Measurements from ENCODE around the gene TAS1R1.

Gene TAS1R1

GRCh38 chr1:6603238-6603914, 48.3 kb downstream of the TAS1R1 start:
- Histone ChIP-seq H3K27me3 (ENCODE audit: insufficient read depth, low read length, poor library complexity) (no peaks in the 10 kb centered on the region), H3K18ac (ENCODE audit: low read length) (peak overlapping the region; percentile 51), H2BK5ac (ENCODE audit: low read length) (peak overlapping the region; percentile 52), H3K56ac (ENCODE audit: low read length) (peak overlapping the region; percentile 91), H3K79me2 (ENCODE audit: control insufficient read depth, insufficient read depth, low read length) (peaks cover 33% of the 10 kb centered on the region), H3K23ac (ENCODE audit: low read length) (no peak overlapping the region), H3K27ac (ENCODE audit: low read depth, low read length) (peak overlapping the region; percentile 95), H3K4me2 (ENCODE audit: low read length) (peak overlapping the region; percentile 66), H2BK120ac (ENCODE audit: low read depth, low read length) (peak overlapping the region; percentile 3), H2BK15ac (replicated peaks; ENCODE audit: low read depth) (no peak overlapping the region), H3K36me3 (ENCODE audit: control insufficient read depth, insufficient read depth, low read length) (peaks cover 3% of the 10 kb centered on the region), H3K4me3 (ENCODE audit: low read length) (peak overlapping the region; percentile 46), H3K9ac (ENCODE audit: low read length) (peak overlapping the region; percentile 72), H3K79me1 (ENCODE audit: low read length) (peaks cover 18% of the 10 kb centered on the region), H2AK5ac (ENCODE audit: low read length) (no peak overlapping the region), H3K4me1 (ENCODE audit: control insufficient read depth, low read depth, low read length) (peaks cover 8% of the 10 kb centered on the region), H4K8ac (ENCODE audit: low read depth, low read length) (peak overlapping the region; percentile 30), H4K5ac (ENCODE audit: low read length) (peak overlapping the region; percentile 66), H3K4ac (ENCODE audit: low read depth, low read length) (peak overlapping the region; percentile 82)
- peak; percentile 80 for DNase-seq
- WGBS (ENCODE audit: extremely low coverage, insufficient coverage, low lambda C conversion rate), result no CpG with 5 or more reads among the region's 36 CpGs

GRCh38 chr1:6603915-6604558, 48.9 kb downstream of the TAS1R1 start:
- H2BK15ac ChIP-seq (replicated peaks; ENCODE audit: low read depth), result no peak overlapping the region
- no peak overlapping the region for H3K4me3 ChIP-seq (ENCODE audit: low read length)
- peak overlapping the region; percentile 51 for H3K18ac ChIP-seq (ENCODE audit: low read length)
- peaks cover 30% of the 10 kb centered on the region for H3K79me2 ChIP-seq (ENCODE audit: control insufficient read depth, insufficient read depth, low read length)
- peak overlapping the region; percentile 66 for H4K5ac ChIP-seq (ENCODE audit: low read length)
- H3K4me2 ChIP-seq (ENCODE audit: low read length), result peak overlapping the region; percentile 66
- H3K4me1 ChIP-seq (ENCODE audit: control insufficient read depth, low read depth, low read length), result peaks cover 8% of the 10 kb centered on the region
- H3K36me3 ChIP-seq (ENCODE audit: control insufficient read depth, insufficient read depth, low read length), result peaks cover under 1% of the 10 kb centered on the region
- peak overlapping the region; percentile 52 for H2BK5ac ChIP-seq (ENCODE audit: low read length)
- H3K27ac ChIP-seq (ENCODE audit: low read depth, low read length), result peak overlapping the region; percentile 95
- peak overlapping the region; percentile 91 for H3K56ac ChIP-seq (ENCODE audit: low read length)
- peak; percentile 96 for DNase-seq
- peak overlapping the region; percentile 3 for H2BK120ac ChIP-seq (ENCODE audit: low read depth, low read length)
- no CpG with 5 or more reads among the region's 19 CpGs for WGBS (ENCODE audit: extremely low coverage, insufficient coverage, low lambda C conversion rate)
- peak overlapping the region; percentile 72 for H3K9ac ChIP-seq (ENCODE audit: low read length)
- H3K79me1 ChIP-seq (ENCODE audit: low read length), result peaks cover 17% of the 10 kb centered on the region
- H3K4ac ChIP-seq (ENCODE audit: low read depth, low read length), result peak overlapping the region; percentile 82
- no peak overlapping the region for H4K8ac ChIP-seq (ENCODE audit: low read depth, low read length)
- no peak overlapping the region for H3K23ac ChIP-seq (ENCODE audit: low read length)
- no peak overlapping the region for H2AK5ac ChIP-seq (ENCODE audit: low read length)
- no peaks in the 10 kb centered on the region for H3K27me3 ChIP-seq (ENCODE audit: insufficient read depth, low read length, poor library complexity)

- peaks cover 2% of the 10 kb centered on the region for H3K36me3 ChIP-seq (ENCODE audit: control insufficient read depth, insufficient read depth, low read length)
- H3K4me2 ChIP-seq (ENCODE audit: low read length), result peak overlapping the region; percentile 93
- H4K5ac ChIP-seq (ENCODE audit: low read length), result no peak overlapping the region
- no peak overlapping the region for H2BK5ac ChIP-seq (ENCODE audit: low read length)
- no peak overlapping the region for H2AK5ac ChIP-seq (ENCODE audit: low read length)
- H3K27ac ChIP-seq (ENCODE audit: low read depth, low read length), result peak overlapping the region; percentile 64
- H3K4ac ChIP-seq (ENCODE audit: low read depth, low read length), result peak overlapping the region; percentile 94
- H3K79me2 ChIP-seq (ENCODE audit: control insufficient read depth, insufficient read depth, low read length), result peaks cover 26% of the 10 kb centered on the region
- peak overlapping the region; percentile 83 for H3K9ac ChIP-seq (ENCODE audit: low read length)
- no peak overlapping the region for H2BK15ac ChIP-seq (replicated peaks; ENCODE audit: low read depth)
- no peak overlapping the region for H4K8ac ChIP-seq (ENCODE audit: low read depth, low read length)
- WGBS (ENCODE audit: extremely low coverage, insufficient coverage, low lambda C conversion rate), result no CpG with 5 or more reads among the region's 67 CpGs
- peak overlapping the region; percentile 75 for H2BK120ac ChIP-seq (ENCODE audit: low read depth, low read length)
- peak overlapping the region; percentile 88 for H3K56ac ChIP-seq (ENCODE audit: low read length)
- no peaks in the 10 kb centered on the region for H3K4me1 ChIP-seq (ENCODE audit: control insufficient read depth, low read depth, low read length)
- H3K79me1 ChIP-seq (ENCODE audit: low read length), result peaks cover 5% of the 10 kb centered on the region
- H3K27me3 ChIP-seq (ENCODE audit: insufficient read depth, low read length, poor library complexity), result no peaks in the 10 kb centered on the region
- H3K18ac ChIP-seq (ENCODE audit: low read length), result peak overlapping the region; percentile 100
- no peak overlapping the region for H3K23ac ChIP-seq (ENCODE audit: low read length)
- DNase-seq, result peak; percentile 58
- peak overlapping the region; percentile 55 for H3K4me3 ChIP-seq (ENCODE audit: low read length)
Observed at GRCh38 chr1:6612641-6613360, 57.7 kb downstream of the TAS1R1 start.

GRCh38 chr1:6613361-6614018, 58.4 kb downstream of the TAS1R1 start, which contains the start of gene PHF13:
Gene PHF13 (plus strand): TSS chr1:6613731. CDS start chr1:6614067, 336 bp downstream.
- H2BK15ac ChIP-seq (replicated peaks; ENCODE audit: low read depth), result peak within 1 kb of the TSS; percentile 59
- H3K23ac ChIP-seq (ENCODE audit: low read length), result no peak within 1 kb of the TSS
- peak within 1 kb of the TSS; percentile 91 for H3K9ac ChIP-seq (ENCODE audit: low read length)
- H3K4me3 ChIP-seq (ENCODE audit: low read length), result peak within 1 kb of the TSS; percentile 85
- no CpG with 5 or more reads among the region's 84 CpGs for WGBS (ENCODE audit: extremely low coverage, insufficient coverage, low lambda C conversion rate)
- H3K4me2 ChIP-seq (ENCODE audit: low read length), result peak within 1 kb of the TSS; percentile 93
- no peak within 1 kb of the TSS for H2AK5ac ChIP-seq (ENCODE audit: low read length)
- H3K18ac ChIP-seq (ENCODE audit: low read length), result peak within 1 kb of the TSS; percentile 100
- H3K79me1 ChIP-seq (ENCODE audit: low read length), result peaks cover 6% of the 10 kb centered on the region
- H2BK120ac ChIP-seq (ENCODE audit: low read depth, low read length), result peak within 1 kb of the TSS; percentile 75
- H3K36me3 ChIP-seq (ENCODE audit: control insufficient read depth, insufficient read depth, low read length), result peaks cover 3% of the 10 kb centered on the region
- peak within 1 kb of the TSS; percentile 94 for H3K27ac ChIP-seq (ENCODE audit: low read depth, low read length)
- peaks cover 31% of the 10 kb centered on the region for H3K79me2 ChIP-seq (ENCODE audit: control insufficient read depth, insufficient read depth, low read length)
- peak; percentile 99 for DNase-seq
- H3K4ac ChIP-seq (ENCODE audit: low read depth, low read length), result peak within 1 kb of the TSS; percentile 94
- H4K8ac ChIP-seq (ENCODE audit: low read depth, low read length), result peak within 1 kb of the TSS; percentile 82
- no peak within 1 kb of the TSS for H4K5ac ChIP-seq (ENCODE audit: low read length)
- H3K4me1 ChIP-seq (ENCODE audit: control insufficient read depth, low read depth, low read length), result no peaks in the 10 kb centered on the region
- no peaks in the 10 kb centered on the region for H3K27me3 ChIP-seq (ENCODE audit: insufficient read depth, low read length, poor library complexity)
- peak within 1 kb of the TSS; percentile 96 for H3K56ac ChIP-seq (ENCODE audit: low read length)
- no peak within 1 kb of the TSS for H2BK5ac ChIP-seq (ENCODE audit: low read length)

GRCh38 chr1:6614019-6614928, 59.2 kb downstream of the TAS1R1 start:
- WGBS (ENCODE audit: extremely low coverage, insufficient coverage, low lambda C conversion rate), result no CpG with 5 or more reads among the region's 117 CpGs
- no peaks in the 10 kb centered on the region for H3K4me1 ChIP-seq (ENCODE audit: control insufficient read depth, low read depth, low read length)

More at GRCh38 chr1:6614019-6614928, 59.2 kb downstream of the TAS1R1 start:
- DNase-seq, result peak; percentile 46
- H3K79me2 ChIP-seq (ENCODE audit: control insufficient read depth, insufficient read depth, low read length), result peaks cover 31% of the 10 kb centered on the region
- H2BK15ac ChIP-seq (replicated peaks; ENCODE audit: low read depth), result peak overlapping the region; percentile 59
- H3K36me3 ChIP-seq (ENCODE audit: control insufficient read depth, insufficient read depth, low read length), result peaks cover 3% of the 10 kb centered on the region
- H3K9ac ChIP-seq (ENCODE audit: low read length), result peak overlapping the region; percentile 91
- peak overlapping the region; percentile 98 for H3K18ac ChIP-seq (ENCODE audit: low read length)
- H3K4me3 ChIP-seq (ENCODE audit: low read length), result peak overlapping the region; percentile 85
- no peak overlapping the region for H2BK5ac ChIP-seq (ENCODE audit: low read length)
- H3K56ac ChIP-seq (ENCODE audit: low read length), result peak overlapping the region; percentile 96
- H4K5ac ChIP-seq (ENCODE audit: low read length), result no peak overlapping the region
- peak overlapping the region; percentile 82 for H4K8ac ChIP-seq (ENCODE audit: low read depth, low read length)
- H2BK120ac ChIP-seq (ENCODE audit: low read depth, low read length), result peak overlapping the region; percentile 34
- H3K27me3 ChIP-seq (ENCODE audit: insufficient read depth, low read length, poor library complexity), result no peaks in the 10 kb centered on the region
- no peak overlapping the region for H2AK5ac ChIP-seq (ENCODE audit: low read length)
- peak overlapping the region; percentile 91 for H3K4ac ChIP-seq (ENCODE audit: low read depth, low read length)
- no peak overlapping the region for H3K4me2 ChIP-seq (ENCODE audit: low read length)
- H3K23ac ChIP-seq (ENCODE audit: low read length), result no peak overlapping the region
- peak overlapping the region; percentile 94 for H3K27ac ChIP-seq (ENCODE audit: low read depth, low read length)
- H3K79me1 ChIP-seq (ENCODE audit: low read length), result peaks cover 7% of the 10 kb centered on the region
